ENCODE measurements around the gene DHRS7. TPM values are rescaled to one million over a fixed set of nuclear protein-coding genes. Genes with fewer than 3 reads are reported as not detected.

The DHRS7 gene
- total RNA-seq, 1 donor from 2014 or later: 53.1 TPM

DNA sequence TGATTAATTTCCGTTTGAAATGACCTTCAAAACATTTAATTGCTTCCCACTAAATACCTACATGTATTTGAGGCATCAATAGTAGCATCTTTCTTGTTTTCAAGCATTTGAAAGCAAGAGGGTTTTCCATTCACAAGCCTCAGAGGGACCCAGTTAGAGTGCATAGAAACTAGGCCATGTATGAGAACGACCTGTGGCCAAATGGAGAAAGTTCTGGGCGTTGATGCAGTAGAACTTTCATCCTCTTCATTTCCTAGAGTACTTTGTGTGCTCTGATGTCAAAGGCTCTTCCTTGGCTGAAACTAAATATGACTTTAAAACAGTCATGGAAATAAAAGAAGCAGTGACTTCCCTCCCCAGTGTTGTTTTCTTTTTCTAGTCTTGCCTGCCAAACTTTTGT is 944 bp upstream of the DHRS7 start:
- no peak for DNase-seq (ENCODE audit: low spot score)
- H3K36me3 Mint-ChIP-seq (ENCODE audit: low read depth): no peaks in the 10 kb centered on the region
- H3K27ac Mint-ChIP-seq (ENCODE audit: unreplicated experiment): no peak overlapping the region
- peaks cover 25% of the 10 kb centered on the region for H3K4me1 Mint-ChIP-seq (ENCODE audit: low read depth)
- TF ChIP-seq, protein P1, sequence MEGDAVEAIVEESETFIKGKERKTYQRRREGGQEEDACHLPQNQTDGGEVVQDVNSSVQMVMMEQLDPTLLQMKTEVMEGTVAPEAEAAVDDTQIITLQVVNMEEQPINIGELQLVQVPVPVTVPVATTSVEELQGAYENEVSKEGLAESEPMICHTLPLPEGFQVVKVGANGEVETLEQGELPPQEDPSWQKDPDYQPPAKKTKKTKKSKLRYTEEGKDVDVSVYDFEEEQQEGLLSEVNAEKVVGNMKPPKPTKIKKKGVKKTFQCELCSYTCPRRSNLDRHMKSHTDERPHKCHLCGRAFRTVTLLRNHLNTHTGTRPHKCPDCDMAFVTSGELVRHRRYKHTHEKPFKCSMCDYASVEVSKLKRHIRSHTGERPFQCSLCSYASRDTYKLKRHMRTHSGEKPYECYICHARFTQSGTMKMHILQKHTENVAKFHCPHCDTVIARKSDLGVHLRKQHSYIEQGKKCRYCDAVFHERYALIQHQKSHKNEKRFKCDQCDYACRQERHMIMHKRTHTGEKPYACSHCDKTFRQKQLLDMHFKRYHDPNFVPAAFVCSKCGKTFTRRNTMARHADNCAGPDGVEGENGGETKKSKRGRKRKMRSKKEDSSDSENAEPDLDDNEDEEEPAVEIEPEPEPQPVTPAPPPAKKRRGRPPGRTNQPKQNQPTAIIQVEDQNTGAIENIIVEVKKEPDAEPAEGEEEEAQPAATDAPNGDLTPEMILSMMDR (IDR thresholded peaks at IDR 0.05): no peak
- no peaks in the 10 kb centered on the region for H3K27me3 Mint-ChIP-seq (ENCODE audit: low read depth)
- no peaks in the 10 kb centered on the region for H3K9me3 Mint-ChIP-seq (ENCODE audit: low read depth)
- H3K4me3 Mint-ChIP-seq (ENCODE audit: unreplicated experiment): peak overlapping the region; percentile 89

DNA sequence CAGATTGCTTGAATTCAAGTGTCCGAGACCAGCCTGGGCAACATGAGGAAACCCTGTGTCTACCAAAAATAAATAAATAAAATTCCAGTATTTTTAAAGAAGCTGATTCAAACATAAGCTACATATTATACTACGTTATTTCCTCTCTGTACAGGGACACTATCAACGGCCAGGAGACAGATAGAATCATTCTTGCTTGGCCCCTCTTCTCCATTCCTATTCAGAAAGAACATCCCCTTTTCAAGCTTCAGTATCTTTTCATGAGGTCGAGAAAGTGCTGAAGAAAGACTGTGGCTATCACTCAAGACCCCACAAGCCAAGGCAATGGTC is 314 bp upstream of the DHRS7 start:
- Mint-ChIP-seq H3K27me3 (ENCODE audit: low read depth) (no peaks in the 10 kb centered on the region), H3K4me3 (ENCODE audit: unreplicated experiment) (peak overlapping the region; percentile 89), H3K36me3 (ENCODE audit: low read depth) (no peaks in the 10 kb centered on the region), H3K9me3 (ENCODE audit: low read depth) (no peaks in the 10 kb centered on the region), H3K4me1 (ENCODE audit: low read depth) (peaks cover 28% of the 10 kb centered on the region), H3K27ac (ENCODE audit: unreplicated experiment) (peak overlapping the region; percentile 69)
- no peak for DNase-seq (ENCODE audit: low spot score)
- TF ChIP-seq, protein P1 (IDR thresholded peaks at IDR 0.05): peak; percentile 20

DNA sequence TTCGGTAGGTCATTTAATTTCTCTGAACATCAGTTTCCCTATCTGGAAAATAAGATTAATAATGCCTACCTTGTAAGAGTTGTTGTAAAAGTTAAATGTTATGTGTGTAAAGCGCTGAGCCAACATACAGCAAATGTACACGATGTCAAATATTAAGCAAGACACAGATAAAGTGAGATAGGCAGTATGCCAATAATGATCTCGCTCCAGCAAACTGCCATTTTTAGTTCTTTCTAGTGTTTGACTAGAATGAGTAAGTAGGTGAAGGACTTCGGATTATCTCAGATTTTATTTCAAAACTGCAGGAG is 840 bp downstream of the DHRS7 start:
- Mint-ChIP-seq H3K36me3 (ENCODE audit: low read depth) (no peaks in the 10 kb centered on the region), H3K27ac (ENCODE audit: unreplicated experiment) (peak overlapping the region; percentile 94), H3K4me3 (ENCODE audit: unreplicated experiment) (peak overlapping the region; percentile 89), H3K27me3 (ENCODE audit: low read depth) (no peaks in the 10 kb centered on the region), H3K9me3 (ENCODE audit: low read depth) (no peaks in the 10 kb centered on the region), H3K4me1 (ENCODE audit: low read depth) (peaks cover 35% of the 10 kb centered on the region)
- TF ChIP-seq, protein P1 (IDR thresholded peaks at IDR 0.05): no peak
- no peak for DNase-seq (ENCODE audit: low spot score)

DNA sequence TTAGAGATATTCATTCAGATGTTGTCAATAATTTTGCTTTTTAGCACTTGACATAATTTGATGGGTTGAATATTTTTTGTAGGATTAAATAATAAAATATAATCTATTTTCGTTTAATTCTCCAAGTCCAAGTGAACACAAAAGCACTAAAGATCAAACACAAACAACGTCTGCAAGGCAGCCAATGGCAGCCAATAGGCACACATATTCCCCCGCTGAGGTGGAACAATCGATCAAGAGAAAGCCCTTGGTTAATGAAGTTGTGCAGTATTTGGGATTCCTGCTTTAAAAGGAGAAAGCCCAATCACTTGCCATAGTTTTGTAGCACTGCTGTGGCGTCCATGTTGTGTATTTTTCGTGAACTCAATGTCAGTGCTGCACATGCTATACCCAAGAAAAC is 1.5 kb downstream of the DHRS7 start:
- Mint-ChIP-seq H3K9me3 (ENCODE audit: low read depth) (no peaks in the 10 kb centered on the region), H3K4me1 (ENCODE audit: low read depth) (peaks cover 35% of the 10 kb centered on the region), H3K27ac (ENCODE audit: unreplicated experiment) (no peak overlapping the region), H3K4me3 (ENCODE audit: unreplicated experiment) (no peak overlapping the region), H3K27me3 (ENCODE audit: low read depth) (no peaks in the 10 kb centered on the region), H3K36me3 (ENCODE audit: low read depth) (no peaks in the 10 kb centered on the region)
- DNase-seq (ENCODE audit: low spot score): no peak
- TF ChIP-seq, protein P1 (IDR thresholded peaks at IDR 0.05): no peak

DNA sequence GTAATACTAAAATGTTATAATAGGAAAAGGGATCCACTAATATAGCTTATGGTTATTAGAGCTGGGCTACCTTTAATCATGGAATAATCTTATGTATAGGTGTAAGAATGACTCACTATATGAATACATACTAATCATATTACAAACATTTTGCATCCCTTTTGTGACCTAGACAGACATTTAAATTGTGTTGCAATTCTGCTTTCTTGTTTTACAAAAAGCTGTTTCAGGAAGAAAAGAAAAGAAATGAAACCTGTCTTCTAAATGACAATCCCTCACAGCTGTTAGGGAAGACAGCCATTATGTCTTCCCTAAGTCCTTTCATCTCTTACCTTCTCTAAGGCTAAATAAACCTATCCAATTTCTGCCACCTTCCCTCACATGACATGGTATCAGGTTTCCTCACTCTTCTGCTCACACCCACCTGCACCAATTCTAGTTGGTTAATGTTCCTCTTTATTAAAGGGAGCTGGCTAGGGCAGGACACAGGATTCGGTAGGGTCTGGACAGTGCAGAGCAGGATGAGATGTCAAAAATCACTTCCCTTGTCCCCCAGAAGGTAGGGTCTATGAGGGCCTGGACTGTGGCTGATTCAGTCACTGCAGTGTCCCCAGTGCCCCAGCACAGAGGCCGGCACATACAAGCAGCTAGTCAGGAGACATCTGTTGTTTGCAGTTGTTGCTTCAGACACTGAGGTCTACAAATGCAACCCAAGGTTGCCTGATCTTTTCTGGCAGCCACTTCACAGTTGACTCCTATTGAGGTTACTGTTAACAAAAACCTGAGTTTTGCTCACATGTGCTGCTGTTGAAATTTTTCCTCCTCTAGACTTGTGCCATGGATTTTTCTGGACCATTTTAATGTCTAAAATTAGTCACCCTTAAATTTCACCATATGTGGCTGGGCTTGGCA is 3.7 kb downstream of the DHRS7 start:
- Mint-ChIP-seq H3K27ac (ENCODE audit: unreplicated experiment) (peak overlapping the region; percentile 45), H3K27me3 (ENCODE audit: low read depth) (no peaks in the 10 kb centered on the region), H3K4me1 (ENCODE audit: low read depth) (peaks cover 33% of the 10 kb centered on the region), H3K36me3 (ENCODE audit: low read depth) (no peaks in the 10 kb centered on the region), H3K9me3 (ENCODE audit: low read depth) (no peaks in the 10 kb centered on the region), H3K4me3 (ENCODE audit: unreplicated experiment) (no peak overlapping the region)
- TF ChIP-seq, protein P1 (IDR thresholded peaks at IDR 0.05): no peak
- no peak for DNase-seq (ENCODE audit: low spot score)
